Stomach smooth muscle (tissue), 2 donors: Measurements from ENCODE around the gene CUBN.

Experiments used
- H3K27ac ChIP-seq: one replicate; pipeline ENCODE4 v1.7.0; 2013; ENCODE audit warnings: mild to moderate bottlenecking, low read length, inconsistent platforms
- H3K27me3 ChIP-seq, 2 donors: one replicate each; pipeline ENCODE4 v1.7.0; 2013; ENCODE audit warnings: low read length in 2 of 2; ENCODE audit not compliant: insufficient read depth in 2 of 2, control insufficient read depth in 1 of 2
- H3K36me3 ChIP-seq, 2 donors: one replicate each; pipeline ENCODE4 v1.7.0; 2013; ENCODE audit warnings: low read length in 2 of 2; ENCODE audit not compliant: control insufficient read depth in 2 of 2, insufficient read depth in 2 of 2
- H3K4me1 ChIP-seq: one replicate; pipeline ENCODE4 v1.7.0; 2013; ENCODE audit warnings: low read length; ENCODE audit not compliant: control insufficient read depth, insufficient read depth
- H3K4me3 ChIP-seq, 2 donors: one replicate each; pipeline ENCODE4 v1.7.0; 2013; ENCODE audit warnings: low read length in 2 of 2
- H3K9ac ChIP-seq, 2 donors: one replicate each; pipeline ENCODE4 v1.7.0; 2013; ENCODE audit warnings: low read length in 2 of 2, mild to moderate bottlenecking in 1 of 2
- H3K9me3 ChIP-seq, 2 donors: one replicate each; pipeline ENCODE4 v1.7.0; 2013; ENCODE audit warnings: low read length in 2 of 2; ENCODE audit not compliant: control insufficient read depth in 2 of 2
- donor health status: healthy.
- donor health status: Pancreatic carcinoma.

CUBN gene

DNA sequence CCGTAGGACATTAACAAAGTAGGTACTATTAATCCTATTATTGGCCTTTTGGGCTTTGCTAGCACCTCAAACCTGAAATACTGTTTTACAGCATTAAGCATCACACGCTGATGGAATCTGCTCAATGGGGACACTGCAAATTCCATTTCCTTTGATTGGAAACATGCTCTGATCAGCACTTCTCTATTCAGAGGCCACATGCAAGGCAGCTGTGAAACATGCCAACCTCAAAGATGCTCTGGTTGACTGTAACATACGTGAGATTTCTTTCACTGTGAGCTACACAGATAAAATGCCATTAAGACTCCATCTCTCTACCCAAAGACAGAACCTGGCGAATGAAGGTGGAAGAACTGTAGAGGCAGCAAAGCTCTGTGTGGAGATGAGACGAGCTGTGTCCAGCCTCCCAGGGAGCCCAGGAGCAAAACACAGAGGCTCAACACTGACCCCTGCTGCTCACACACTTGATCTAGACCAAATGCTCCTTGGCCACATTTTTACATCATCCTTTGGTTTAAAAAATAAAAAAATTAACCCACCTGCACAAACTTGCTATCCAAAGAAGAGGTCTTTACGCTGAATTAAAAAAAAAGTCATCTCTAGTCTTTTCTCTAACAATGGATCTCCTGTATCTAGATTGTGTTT, 320.4 kb downstream of the CUBN start:
- peaks cover 0 to 4% of the 10 kb centered on the region in 2 donors for H3K36me3 ChIP-seq
- no peak overlapping the region for H3K27ac ChIP-seq
- H3K9me3 ChIP-seq: no peaks in the 10 kb centered on the region
- H3K9ac ChIP-seq: no peak overlapping the region
- no peaks in the 10 kb centered on the region for H3K27me3 ChIP-seq
- no peaks in the 10 kb centered on the region for H3K4me1 ChIP-seq
- no peak overlapping the region for H3K4me3 ChIP-seq

DNA sequence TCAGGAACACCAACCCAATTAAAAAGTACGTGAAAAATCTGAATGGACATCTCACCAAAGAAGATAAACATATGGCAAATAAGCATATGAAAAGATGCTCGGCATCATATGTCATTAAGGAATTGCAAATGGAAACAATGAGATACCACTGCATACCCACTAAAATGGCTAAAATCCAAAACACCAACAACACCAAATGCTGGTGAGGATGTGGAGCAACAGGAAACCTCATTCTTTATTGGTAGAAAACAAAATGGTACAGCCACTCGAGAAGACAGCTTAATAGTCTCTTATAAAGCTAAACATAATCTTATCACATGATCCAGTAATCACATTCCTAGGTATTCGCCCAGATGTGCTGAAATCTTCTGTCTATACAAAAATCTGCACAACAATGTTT, 325.5 kb downstream of the CUBN start:
- Histone ChIP-seq H3K4me3 (no peak overlapping the region), H3K36me3 (peaks cover 0 to 3% of the 10 kb centered on the region in 2 donors), H3K9me3 (no peaks in the 10 kb centered on the region), H3K4me1 (no peaks in the 10 kb centered on the region), H3K27me3 (no peaks in the 10 kb centered on the region), H3K9ac (no peak overlapping the region), H3K27ac (no peak overlapping the region)

DNA sequence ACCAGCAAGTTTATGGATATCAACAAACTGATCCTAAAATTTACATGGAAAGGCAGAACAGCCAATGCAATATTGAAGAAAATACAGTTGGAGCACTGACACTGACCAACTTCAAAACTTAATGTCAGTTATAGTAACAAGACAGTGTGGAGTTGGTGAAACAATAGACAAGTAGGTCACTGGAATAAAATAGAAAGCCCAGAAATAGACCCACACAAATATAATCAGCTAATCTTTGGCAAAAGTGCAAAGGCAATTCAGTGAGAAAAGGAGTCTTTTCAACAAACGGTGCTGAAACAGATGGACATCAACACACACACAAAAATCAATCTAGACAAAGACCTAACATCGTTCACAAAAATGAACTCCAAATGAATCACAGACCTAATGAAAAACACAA, 326.1 kb downstream of the CUBN start:
- Histone ChIP-seq H3K9me3 (no peaks in the 10 kb centered on the region), H3K36me3 (peaks cover 0 to 3% of the 10 kb centered on the region in 2 donors), H3K9ac (no peak overlapping the region), H3K27ac (no peak overlapping the region), H3K27me3 (no peaks in the 10 kb centered on the region), H3K4me3 (no peak overlapping the region), H3K4me1 (no peaks in the 10 kb centered on the region)

DNA sequence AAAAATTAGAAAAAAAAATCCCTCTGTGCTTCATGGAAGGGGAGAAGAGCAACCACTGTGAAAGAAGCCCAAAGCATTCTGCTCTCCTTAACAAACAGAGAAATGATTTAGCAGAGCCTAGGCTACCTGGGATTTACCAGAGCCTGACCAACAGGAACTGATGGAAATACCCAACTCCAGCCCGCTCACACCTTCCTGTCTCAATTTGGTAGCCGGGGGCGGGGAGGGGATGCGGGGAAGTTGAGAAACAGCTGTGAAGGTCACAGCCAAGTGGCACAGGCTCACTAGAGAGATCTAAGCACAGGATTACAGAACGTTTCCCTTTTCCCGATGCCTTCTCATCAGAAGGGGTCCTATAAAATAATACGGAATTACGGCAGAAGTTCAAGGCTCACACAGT, 330.0 kb downstream of the CUBN start:
- Histone ChIP-seq H3K9ac (no peak overlapping the region), H3K27ac (no peak overlapping the region), H3K4me3 (no peak overlapping the region), H3K27me3 (no peaks in the 10 kb centered on the region), H3K36me3 (no peaks in the 10 kb centered on the region), H3K9me3 (no peaks in the 10 kb centered on the region), H3K4me1 (no peaks in the 10 kb centered on the region)

DNA sequence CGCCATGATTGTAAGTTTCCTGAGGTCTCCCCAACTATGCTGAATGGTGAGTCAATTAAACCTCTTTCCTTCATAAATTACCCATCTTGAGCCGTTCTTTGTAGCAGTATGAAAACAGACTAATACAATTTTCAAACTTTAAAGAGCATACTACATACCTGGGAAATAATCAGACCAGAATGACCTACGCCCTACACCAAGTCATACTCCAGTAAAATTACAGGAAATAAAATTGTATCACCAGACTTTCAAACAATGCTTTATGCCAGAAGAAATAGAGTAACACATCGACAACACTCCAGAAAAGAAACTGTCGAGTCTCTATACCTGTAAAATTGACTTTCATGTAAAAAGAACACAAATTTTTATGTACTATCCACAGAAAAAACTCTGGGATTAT, 331.0 kb downstream of the CUBN start:
- no peak overlapping the region for H3K4me3 ChIP-seq
- H3K9me3 ChIP-seq: no peaks in the 10 kb centered on the region
- H3K27ac ChIP-seq: no peak overlapping the region
- H3K36me3 ChIP-seq: no peaks in the 10 kb centered on the region
- H3K4me1 ChIP-seq: no peaks in the 10 kb centered on the region
- H3K9ac ChIP-seq: no peak overlapping the region
- no peaks in the 10 kb centered on the region for H3K27me3 ChIP-seq

DNA sequence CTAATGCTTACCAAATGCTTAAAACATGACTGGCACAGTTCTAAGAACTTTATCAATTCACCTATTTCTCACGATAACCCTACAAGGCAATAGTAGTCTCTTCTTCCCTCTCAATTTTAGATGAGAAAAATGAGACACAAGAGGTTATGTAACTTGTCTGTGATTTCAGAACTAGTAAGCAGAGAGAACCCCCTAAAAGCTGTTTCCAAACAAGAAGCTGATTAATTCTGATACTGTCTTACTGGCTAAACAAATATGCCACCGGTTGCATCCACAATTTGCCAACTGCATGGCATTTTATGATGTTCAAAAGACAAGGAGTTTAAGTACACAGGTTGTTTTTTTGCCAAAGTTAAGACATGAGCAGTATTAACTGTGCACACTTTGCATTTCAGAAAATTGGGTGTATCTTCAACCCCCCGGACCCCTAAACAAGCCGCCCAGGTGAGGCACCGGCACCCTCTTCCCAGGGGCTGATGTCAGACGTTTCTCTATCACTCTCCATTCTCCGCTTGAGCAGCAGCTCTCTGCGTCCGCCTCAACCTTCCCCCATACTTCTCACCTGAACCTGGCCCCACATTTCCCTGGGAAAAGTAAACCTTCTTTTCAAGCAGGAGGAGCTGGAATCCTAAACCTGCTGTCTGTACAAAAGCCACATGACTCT, 334.1 kb downstream of the CUBN start:
- Histone ChIP-seq H3K4me1 (no peaks in the 10 kb centered on the region), H3K9ac (no peak overlapping the region), H3K4me3 (no peak overlapping the region), H3K9me3 (no peaks in the 10 kb centered on the region), H3K36me3 (no peaks in the 10 kb centered on the region), H3K27me3 (no peaks in the 10 kb centered on the region), H3K27ac (no peak overlapping the region)

DNA sequence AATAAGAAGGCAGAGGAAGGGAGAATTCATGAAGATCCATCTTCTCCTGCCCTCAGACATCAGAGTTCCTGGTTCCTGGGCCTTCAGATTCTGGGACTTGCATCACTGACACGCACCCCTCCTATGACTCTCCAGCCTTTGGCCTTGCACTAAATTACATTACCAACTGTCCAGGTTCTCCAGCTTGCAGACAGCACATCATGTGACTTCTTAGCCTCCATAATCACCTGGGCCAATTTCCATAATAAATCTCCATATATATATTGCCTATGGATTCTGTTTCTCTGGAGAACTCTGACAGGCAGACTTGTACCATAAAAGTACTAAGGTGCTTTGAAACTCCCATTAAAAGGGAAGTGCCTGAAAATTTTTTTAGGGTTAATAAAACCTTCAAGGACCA, 335.6 kb downstream of the CUBN start:
- Histone ChIP-seq H3K4me1 (no peaks in the 10 kb centered on the region), H3K36me3 (no peaks in the 10 kb centered on the region), H3K27me3 (no peaks in the 10 kb centered on the region), H3K9ac (no peak overlapping the region), H3K4me3 (no peak overlapping the region), H3K27ac (no peak overlapping the region), H3K9me3 (no peaks in the 10 kb centered on the region)

DNA sequence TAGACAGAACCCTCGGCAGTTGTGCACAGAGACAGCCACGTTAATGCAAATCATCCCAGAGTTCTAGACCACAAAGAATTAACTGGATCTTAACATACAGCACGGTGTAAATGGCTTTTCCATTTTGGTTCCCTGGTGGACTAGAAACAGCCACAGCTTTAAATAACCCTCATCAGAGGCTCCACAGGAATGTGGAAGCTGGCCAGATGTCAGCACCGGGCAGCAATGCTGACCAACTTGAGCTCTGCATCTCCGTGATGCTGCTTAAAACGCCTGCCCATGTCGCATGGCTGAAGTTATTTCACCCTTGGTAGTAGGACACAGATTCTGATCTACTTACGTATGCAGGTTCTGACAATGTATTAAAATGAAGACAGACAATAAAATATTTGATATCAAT, 336.9 kb downstream of the CUBN start:
- Histone ChIP-seq H3K36me3 (no peaks in the 10 kb centered on the region), H3K27ac (no peak overlapping the region), H3K27me3 (no peaks in the 10 kb centered on the region), H3K4me3 (no peak overlapping the region), H3K9me3 (no peaks in the 10 kb centered on the region), H3K9ac (no peak overlapping the region), H3K4me1 (no peaks in the 10 kb centered on the region)

DNA sequence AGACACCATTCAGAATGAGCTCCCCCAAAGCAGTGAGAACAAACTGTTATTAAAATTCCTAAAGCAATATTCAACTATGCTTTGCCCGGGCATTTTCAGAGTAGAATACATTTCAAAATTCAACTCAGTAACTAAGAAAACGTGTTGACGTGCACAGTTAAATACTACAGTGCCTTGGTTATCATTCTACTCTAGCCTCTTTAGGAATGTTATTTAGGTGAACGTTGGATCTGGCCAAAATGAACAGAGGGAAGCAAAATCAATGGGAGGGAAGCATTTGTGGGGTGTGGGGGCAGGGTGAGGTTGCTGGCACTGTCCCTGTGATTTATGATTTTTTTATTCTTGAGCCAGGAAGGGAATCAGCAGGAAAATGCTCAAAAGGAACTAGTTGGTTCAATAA, 339.8 kb downstream of the CUBN start:
- Histone ChIP-seq H3K4me1 (no peaks in the 10 kb centered on the region), H3K4me3 (no peak overlapping the region), H3K36me3 (no peaks in the 10 kb centered on the region), H3K9ac (no peak overlapping the region), H3K27me3 (no peaks in the 10 kb centered on the region), H3K27ac (no peak overlapping the region), H3K9me3 (no peaks in the 10 kb centered on the region)

DNA sequence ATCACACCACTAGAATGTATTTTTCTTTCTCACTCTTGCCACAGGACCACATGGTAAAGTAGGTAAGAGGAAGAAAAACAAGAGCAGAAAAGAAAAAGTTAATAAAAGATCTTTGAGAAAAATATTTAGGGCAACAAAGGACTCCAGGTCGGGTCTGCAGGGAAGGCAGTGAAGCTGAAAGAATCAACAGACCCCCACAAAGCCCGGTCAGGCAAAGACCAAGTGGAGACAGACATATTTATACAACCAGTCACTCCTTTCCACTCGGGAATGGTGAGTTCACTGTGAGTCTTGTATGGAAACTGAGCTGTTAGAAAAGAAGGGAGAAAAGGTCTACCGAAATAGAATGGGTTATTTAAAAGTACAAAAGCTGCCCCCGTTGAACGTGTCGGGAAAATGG, 340.4 kb downstream of the CUBN start:
- Histone ChIP-seq H3K27ac (no peak overlapping the region), H3K9ac (no peak overlapping the region), H3K36me3 (no peaks in the 10 kb centered on the region), H3K4me3 (no peak overlapping the region), H3K4me1 (no peaks in the 10 kb centered on the region), H3K9me3 (no peaks in the 10 kb centered on the region), H3K27me3 (no peaks in the 10 kb centered on the region)

DNA sequence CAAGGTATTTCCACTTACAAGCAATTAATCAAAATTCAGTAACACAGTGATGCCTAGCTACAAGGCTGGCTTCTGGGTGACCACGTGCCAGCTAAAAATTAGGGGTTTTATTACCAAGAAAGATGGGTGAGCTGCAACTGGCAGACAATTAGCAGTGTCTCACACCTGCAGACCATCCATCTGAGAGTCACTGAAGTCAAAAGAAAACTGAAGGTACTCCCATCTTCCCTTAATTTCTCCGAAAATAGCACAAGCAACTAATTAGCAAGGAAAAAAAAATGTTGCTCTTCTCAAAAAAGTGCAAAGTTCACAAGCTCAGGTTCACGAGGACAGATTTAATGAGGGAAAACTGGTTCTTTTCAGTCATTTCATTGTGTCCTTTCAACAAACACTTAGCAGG, 340.8 kb downstream of the CUBN start:
- Histone ChIP-seq H3K9ac (no peak overlapping the region), H3K4me1 (no peaks in the 10 kb centered on the region), H3K9me3 (no peaks in the 10 kb centered on the region), H3K36me3 (no peaks in the 10 kb centered on the region), H3K4me3 (no peak overlapping the region), H3K27ac (no peak overlapping the region), H3K27me3 (no peaks in the 10 kb centered on the region)
